ENCODE measurements around the gene SH2D3C.

SH2D3C gene

DNA sequence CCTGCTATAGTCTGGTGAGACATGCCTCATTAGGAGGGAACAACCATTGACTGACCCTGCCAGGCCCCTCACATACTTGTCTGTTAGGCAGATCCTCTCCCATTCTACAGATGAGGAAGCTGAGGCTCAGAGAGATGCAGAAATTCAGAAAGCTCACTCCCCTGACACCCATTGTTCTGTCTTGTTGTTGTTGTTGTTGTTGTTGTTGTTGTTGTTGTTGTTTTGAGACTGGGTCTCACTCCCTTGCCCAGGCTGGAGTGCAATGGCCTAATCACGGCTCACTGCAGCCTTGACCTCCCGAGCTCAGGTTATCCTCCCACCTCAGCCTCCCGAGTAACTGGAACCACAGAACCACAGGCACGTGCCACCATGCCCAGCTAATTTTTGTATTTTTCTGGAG, 84.8 kb downstream of the SH2D3C start:
- DNase-seq, result no peak

DNA sequence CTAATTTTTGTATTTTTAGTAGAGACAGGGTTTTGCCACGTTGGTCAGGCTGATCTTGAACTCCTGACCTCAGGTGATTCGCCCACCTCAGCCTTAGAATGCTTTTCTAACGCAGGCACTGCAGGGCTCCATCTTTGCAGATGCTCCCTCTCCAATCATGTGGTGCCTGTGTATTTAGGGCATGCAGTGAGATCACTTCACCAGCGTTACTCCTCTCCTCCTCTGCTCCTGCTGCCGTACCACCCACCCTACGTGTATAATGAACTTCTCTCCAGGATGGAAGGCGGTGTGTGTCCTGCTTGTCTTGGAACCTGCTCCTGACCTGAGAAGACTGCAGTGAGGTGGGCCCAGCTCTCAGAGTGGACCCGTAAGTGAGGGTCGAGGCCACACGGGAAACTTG, 85.3 kb downstream of the SH2D3C start:
- DNase-seq, result no peak

DNA sequence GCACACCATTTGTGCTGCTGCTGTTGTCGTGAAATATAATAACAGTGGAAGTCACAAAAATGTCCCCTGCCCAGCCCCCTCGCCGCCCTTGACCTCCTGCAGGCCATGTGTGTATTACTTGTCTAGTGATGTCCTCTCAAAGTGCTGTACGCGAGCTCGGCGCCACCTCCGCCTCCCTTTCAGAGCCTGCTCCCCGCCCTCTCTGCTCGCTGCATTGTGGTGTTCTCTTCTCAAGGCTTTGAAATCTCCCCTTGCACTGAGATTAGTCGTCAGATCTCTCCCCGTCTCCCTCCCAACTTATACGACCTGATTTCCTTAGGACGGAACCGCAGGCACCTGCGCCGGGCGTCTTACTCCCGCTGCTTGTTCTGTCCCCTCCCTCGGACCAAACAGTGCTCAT, 86.4 kb downstream of the SH2D3C start:
- DNase-seq, result no peak

DNA sequence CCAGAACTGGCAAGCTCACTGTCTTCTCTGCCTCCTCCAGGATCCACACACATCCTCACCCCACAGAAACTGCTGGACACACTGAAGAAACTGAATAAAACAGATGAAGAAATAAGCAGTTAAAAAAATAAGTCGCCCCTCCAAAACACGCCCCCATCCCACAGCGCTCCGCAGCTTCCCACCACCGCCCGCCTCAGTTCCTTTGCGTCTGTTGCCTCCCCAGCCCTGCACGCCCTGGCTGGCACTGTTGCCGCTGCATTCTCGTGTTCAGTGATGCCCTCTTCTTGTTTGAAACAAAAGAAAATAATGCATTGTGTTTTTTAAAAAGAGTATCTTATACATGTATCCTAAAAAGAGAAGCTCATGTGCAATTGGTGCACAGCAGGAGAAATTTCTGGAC, 87.7 kb downstream of the SH2D3C start:
- no peak for DNase-seq

DNA sequence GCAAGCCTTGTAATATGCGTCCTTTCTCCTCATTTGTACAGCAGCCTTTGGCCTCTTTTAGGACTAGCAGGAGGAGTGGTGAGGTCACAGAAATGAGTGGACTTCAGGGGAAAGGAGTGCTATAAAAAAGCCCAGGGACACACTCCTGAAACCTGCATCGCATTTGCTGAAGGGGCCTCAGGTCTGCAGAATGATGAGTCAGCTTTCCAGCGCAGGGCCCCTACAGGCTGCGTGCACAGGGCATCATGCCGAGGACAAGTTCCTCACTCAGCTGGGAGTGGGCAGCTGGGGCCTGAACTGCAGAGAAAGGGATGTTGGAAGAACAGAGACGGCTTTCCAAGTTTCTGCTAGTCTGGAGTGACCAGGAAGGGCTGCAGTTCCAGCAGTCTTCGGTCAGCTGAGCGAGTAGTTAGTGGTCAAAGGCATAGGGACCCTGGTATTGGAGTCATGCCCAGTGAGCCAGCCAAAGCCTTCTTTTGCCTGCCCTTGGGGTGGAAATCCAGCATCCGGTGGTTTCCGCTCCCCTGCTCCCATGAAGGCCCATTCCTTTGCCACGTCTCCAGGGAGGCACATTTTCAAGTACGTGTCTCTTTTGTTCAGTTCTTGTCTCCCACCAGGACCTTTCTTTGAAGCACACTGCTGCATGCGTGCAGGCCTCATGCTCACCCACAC, 89.0 kb downstream of the SH2D3C start:
- no peak for DNase-seq

All from NCI-H526 treated with DMSO at 0.1 percent for 48 hours (cell line).